CD14-positive monocyte (primary cell): ENCODE measurements around the gene IDNK. TPM values are rescaled to one million over a fixed set of nuclear protein-coding genes. Genes with fewer than 3 reads are reported as not detected.

Source experiments
- DNase-seq, 3 donors: peaks; one replicate each; pipeline ENCODE4 v3.0.0-alpha.2; 2011 to 2022
- H2AFZ ChIP-seq: 2 replicates; pipeline ENCODE4 v1.6.0; 2012; ENCODE audit warnings: mild to moderate bottlenecking, low read depth, low read length, inconsistent platforms; ENCODE audit not compliant: insufficient read depth, poor library complexity, severe bottlenecking
- H3K27ac ChIP-seq, 2 donors: 1 replicate in 1 of 2; 2 replicates in 1 of 2; pipeline ENCODE4 v1.5.1; 2012 to 2013; ENCODE audit warnings: low read length in 2 of 2, control low read depth in 1 of 2, inconsistent platforms in 1 of 2, low read depth in 1 of 2, mild to moderate bottlenecking in 1 of 2
- H3K27me3 ChIP-seq, 2 donors: one replicate each; pipeline versions ENCODE4 v1.6.0 to v1.6.1; 2011 to 2013; ENCODE audit warnings: low read length in 2 of 2; ENCODE audit not compliant: control insufficient read depth in 2 of 2, insufficient read depth in 2 of 2
- H3K36me3 ChIP-seq, 2 donors: replicated peaks in 1 of 2; 1 replicate in 1 of 2; 2 replicates in 1 of 2; pipeline versions ENCODE4 v1.5.1 to v1.6.1; 2012 to 2013; ENCODE audit warnings: low read length in 2 of 2, control low read depth in 1 of 2, inconsistent platforms in 1 of 2, mild to moderate bottlenecking in 1 of 2; ENCODE audit not compliant: insufficient read depth in 2 of 2, control insufficient read depth in 1 of 2
- H3K4me1 ChIP-seq, 2 donors: 1 replicate in 1 of 2; 2 replicates in 1 of 2; pipeline versions ENCODE4 v1.5.1 to v1.6.1; 2012 to 2013; ENCODE audit warnings: low read length in 2 of 2, control low read depth in 1 of 2, inconsistent platforms in 1 of 2, mild to moderate bottlenecking in 1 of 2, moderate library complexity in 1 of 2; ENCODE audit not compliant: insufficient read depth in 2 of 2, control insufficient read depth in 1 of 2
- H3K4me2 ChIP-seq: replicated peaks from 2 replicates; pipeline ENCODE3; 2012; ENCODE audit warnings: low read length, moderate library complexity, mild to moderate bottlenecking; ENCODE audit not compliant: poor library complexity, severe bottlenecking; ENCODE audit errors: extremely low read depth
- H3K4me3 ChIP-seq, 3 experiments: fragments of 200-600 bp in 1 of 3; sonication (generic) in 1 of 3; replicated peaks in 1 of 3; 1 replicate in 2 of 3; 2 replicates in 1 of 3; pipeline ENCODE4 v1.5.1; 2011 to 2013; ENCODE audit warnings: low read length in 3 of 3, mild to moderate bottlenecking in 3 of 3, control low read depth in 2 of 3, low read depth in 2 of 3, inconsistent platforms in 1 of 3, moderate library complexity in 1 of 3
- H3K79me2 ChIP-seq: 2 replicates; pipeline ENCODE4 v1.6.0; 2012; ENCODE audit warnings: mild to moderate bottlenecking, control low read depth, inconsistent platforms, low read length, moderate library complexity; ENCODE audit not compliant: insufficient read depth
- H3K9ac ChIP-seq: 2 replicates; pipeline ENCODE4 v1.6.0; 2017; ENCODE audit warnings: low read length, mild to moderate bottlenecking; ENCODE audit not compliant: insufficient read depth, poor library complexity, severe bottlenecking
- H3K9me3 ChIP-seq, 2 donors: replicated peaks in 1 of 2; 1 replicate in 1 of 2; 2 replicates in 1 of 2; pipeline versions ENCODE4 v1.5.1 to v1.6.1; 2012 to 2013; ENCODE audit warnings: low read length in 2 of 2, control low read depth in 1 of 2; ENCODE audit not compliant: control insufficient read depth in 1 of 2, insufficient read depth in 1 of 2
- H4K20me1 ChIP-seq: 2 replicates; pipeline ENCODE4 v1.6.0; 2012; ENCODE audit warnings: mild to moderate bottlenecking, low read length, control low read depth, moderate library complexity; ENCODE audit not compliant: insufficient read depth
- H3K27ac Mint-ChIP-seq, 7 donors: one replicate each; pipeline ENCODE4 v1.8.0; 2020; ENCODE audit warnings: mild to moderate bottlenecking in 7 of 7, mixed read lengths in 7 of 7, moderate library complexity in 6 of 7, inconsistent platforms in 2 of 7
- H3K27me3 Mint-ChIP-seq, 3 donors: one replicate each; pipeline ENCODE4 v1.8.0; 2021 to 2022; ENCODE audit warnings: low read depth in 3 of 3, mild to moderate bottlenecking in 3 of 3, mixed read lengths in 3 of 3, moderate library complexity in 3 of 3, inconsistent platforms in 1 of 3
- H3K36me3 Mint-ChIP-seq, 2 donors: one replicate each; pipeline ENCODE4 v1.8.0; 2020; ENCODE audit warnings: mixed read lengths in 2 of 2, inconsistent platforms in 1 of 2, mild to moderate bottlenecking in 1 of 2
- H3K4me1 Mint-ChIP-seq: one replicate; pipeline ENCODE4 v1.8.0; 2020; ENCODE audit warnings: mild to moderate bottlenecking, mixed read lengths
- H3K4me3 Mint-ChIP-seq, 2 donors: one replicate each; pipeline ENCODE4 v1.8.0; 2020; ENCODE audit warnings: mild to moderate bottlenecking in 2 of 2, mixed read lengths in 2 of 2, moderate library complexity in 1 of 2
- H3K9me3 Mint-ChIP-seq, 7 donors: one replicate each; pipeline ENCODE4 v1.8.0; 2020 to 2022; ENCODE audit warnings: mixed read lengths in 7 of 7, mild to moderate bottlenecking in 6 of 7, moderate library complexity in 6 of 7, inconsistent platforms in 2 of 7
- WGBS: methylation state at CpG from one replicate; pipeline ENCODE4 v1.1.5; 2013; ENCODE audit warnings: missing lambda C conversion rate; ENCODE audit not compliant: insufficient coverage; 5-methylcytosine and 5-hydroxymethylcytosine counted together
- intact Hi-C, 2 donors: fragments of 100-400 bp; cut with micrococcal nuclease; formaldehyde crosslinking; loops; one replicate each; pipeline versions ENCODE4 v1.15.0 to v1.15.1; 2023
- polyA plus RNA-seq, 3 donors: library from polyadenylated mRNA; depleted of rRNA in 1 of 3; unstranded in 2 of 3; stranded (reverse) in 1 of 3; fragments of 300-500 nt in 2 of 3; fragments of >200 nt in 1 of 3; fragmentation: Illumina TruSeq in 2 of 3; gene quantifications; 1 replicate in 2 of 3; 2 replicates in 1 of 3; pipeline ENCODE4 v1.2.3, GENCODE V29; 2012 to 2021
- TF ChIP-seq, protein P1 (sequence below): fragments of 200-600 bp; IDR thresholded peaks from one replicate; pipeline ENCODE4 v1.8.0; 2022; ENCODE audit warnings: antibody characterized with exemption, mild to moderate bottlenecking

Gene IDNK
- polyA plus RNA-seq, 3 donors: 5.6 to 13.3 (median 10.6) TPM

DNA sequence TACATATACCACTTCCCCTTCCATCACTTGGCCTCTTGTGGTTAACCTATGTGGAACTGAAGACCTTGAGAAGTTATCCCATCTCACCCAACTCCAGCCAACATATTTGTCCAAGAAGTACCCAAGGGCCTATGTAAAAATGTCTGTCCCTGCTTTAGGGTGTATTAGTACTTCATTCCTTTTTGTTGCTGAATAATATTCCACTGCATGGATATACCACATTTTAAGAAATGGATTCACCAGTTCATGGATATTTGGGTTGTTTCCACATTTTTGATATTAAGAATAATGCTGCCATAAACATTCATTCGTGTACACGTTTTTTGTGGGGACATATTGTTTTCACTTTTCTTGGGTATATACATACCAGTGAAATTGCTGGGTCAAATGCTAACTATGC is 28.6 kb downstream of the IDNK start:
- Histone ChIP-seq H3K4me2 (no peak overlapping the region), H3K4me1 (no peaks in the 10 kb centered on the region), H3K79me2 (no peaks in the 10 kb centered on the region), H3K4me3 (no peak overlapping the region), H4K20me1 (no peaks in the 10 kb centered on the region), H2AFZ (no peak overlapping the region), H3K27me3 (no peaks in the 10 kb centered on the region), H3K9me3 (no peaks in the 10 kb centered on the region), H3K9ac (no peak overlapping the region), H3K27ac (peak overlapping the region in 1 of 2 donors; percentile 1), H3K36me3 (peaks cover 10 to 65% of the 10 kb centered on the region in 2 donors)
- intact Hi-C loops: no loop called here
- peaks cover 4% of the 10 kb centered on the region for H3K4me1 Mint-ChIP-seq
- no peak overlapping the region for H3K27ac Mint-ChIP-seq
- peaks cover 0 to 2% (median 0%) of the 10 kb centered on the region in 7 donors for H3K9me3 Mint-ChIP-seq
- TF ChIP-seq, protein P1, sequence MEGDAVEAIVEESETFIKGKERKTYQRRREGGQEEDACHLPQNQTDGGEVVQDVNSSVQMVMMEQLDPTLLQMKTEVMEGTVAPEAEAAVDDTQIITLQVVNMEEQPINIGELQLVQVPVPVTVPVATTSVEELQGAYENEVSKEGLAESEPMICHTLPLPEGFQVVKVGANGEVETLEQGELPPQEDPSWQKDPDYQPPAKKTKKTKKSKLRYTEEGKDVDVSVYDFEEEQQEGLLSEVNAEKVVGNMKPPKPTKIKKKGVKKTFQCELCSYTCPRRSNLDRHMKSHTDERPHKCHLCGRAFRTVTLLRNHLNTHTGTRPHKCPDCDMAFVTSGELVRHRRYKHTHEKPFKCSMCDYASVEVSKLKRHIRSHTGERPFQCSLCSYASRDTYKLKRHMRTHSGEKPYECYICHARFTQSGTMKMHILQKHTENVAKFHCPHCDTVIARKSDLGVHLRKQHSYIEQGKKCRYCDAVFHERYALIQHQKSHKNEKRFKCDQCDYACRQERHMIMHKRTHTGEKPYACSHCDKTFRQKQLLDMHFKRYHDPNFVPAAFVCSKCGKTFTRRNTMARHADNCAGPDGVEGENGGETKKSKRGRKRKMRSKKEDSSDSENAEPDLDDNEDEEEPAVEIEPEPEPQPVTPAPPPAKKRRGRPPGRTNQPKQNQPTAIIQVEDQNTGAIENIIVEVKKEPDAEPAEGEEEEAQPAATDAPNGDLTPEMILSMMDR: no peak
- H3K27me3 Mint-ChIP-seq: peaks cover 0 to 2% (median 0%) of the 10 kb centered on the region in 3 donors
- WGBS: no CpG with 5 or more reads among the region's 2 CpGs
- DNase-seq: no peak
- H3K36me3 Mint-ChIP-seq: peaks cover 39 to 56% of the 10 kb centered on the region in 2 donors
- H3K4me3 Mint-ChIP-seq: no peak overlapping the region

DNA sequence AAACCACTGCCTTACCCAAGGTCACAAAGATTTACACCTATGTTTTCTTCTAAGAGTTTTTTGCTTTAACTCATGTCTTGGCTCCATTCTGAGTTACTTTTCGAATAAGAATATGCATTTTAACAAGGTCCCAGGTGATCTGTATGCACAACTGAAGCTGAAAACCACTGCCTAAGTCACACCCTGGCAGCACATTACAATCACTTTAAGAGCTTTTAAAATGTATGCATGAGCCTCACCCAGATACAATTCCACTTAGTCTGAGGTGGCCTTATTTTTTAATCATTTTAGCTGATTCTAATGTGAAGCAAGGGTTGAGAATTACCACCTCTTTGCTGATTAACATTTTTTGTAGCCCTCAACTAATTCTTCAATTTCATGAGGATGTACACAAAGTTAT is 29.5 kb downstream of the IDNK start:
- TF ChIP-seq, protein P1: no peak
- H4K20me1 ChIP-seq: no peaks in the 10 kb centered on the region
- intact Hi-C loops: no loop called here
- no peak overlapping the region for H3K27ac ChIP-seq
- H3K4me3 ChIP-seq: no peak overlapping the region
- H3K36me3 ChIP-seq: peaks cover 10 to 73% of the 10 kb centered on the region in 2 donors
- DNase-seq: no peak
- H3K9ac ChIP-seq: no peak overlapping the region
- no peaks in the 10 kb centered on the region for H3K4me1 ChIP-seq
- H3K27me3 ChIP-seq: no peaks in the 10 kb centered on the region
- Mint-ChIP-seq H3K4me3 (no peak overlapping the region), H3K36me3 (peaks cover 39 to 56% of the 10 kb centered on the region in 2 donors), H3K9me3 (peaks cover 0 to 2% (median 0%) of the 10 kb centered on the region in 7 donors), H3K27me3 (peaks cover 0 to 2% (median 0%) of the 10 kb centered on the region in 3 donors), H3K4me1 (peaks cover 4% of the 10 kb centered on the region), H3K27ac (no peak overlapping the region)
- H3K4me2 ChIP-seq: no peak overlapping the region
- H3K79me2 ChIP-seq: no peaks in the 10 kb centered on the region
- 83% methylated on average over 1 of the region's 1 CpG for WGBS
- no peak overlapping the region for H2AFZ ChIP-seq
- no peaks in the 10 kb centered on the region for H3K9me3 ChIP-seq
